Breast epithelium (tissue), 4 donors: Measurements from ENCODE around the gene XKR7. TPM values are rescaled to one million over a fixed set of nuclear protein-coding genes. Genes with fewer than 3 reads are reported as not detected.

Source experiments
- DNase-seq, 2 donors: peaks; one replicate each; pipeline ENCODE4 v3.0.0-alpha.2; 2019; ENCODE audit warnings: low spot score in 2 of 2
- H3K27ac ChIP-seq, 2 donors: fragments of 200-600 bp; sonication (generic) in 1 of 2; one replicate each; pipeline ENCODE4 v1.5.1; 2016 to 2019; ENCODE audit warnings: mild to moderate bottlenecking in 1 of 2
- H3K27me3 ChIP-seq, 2 donors: fragments of 200-600 bp; sonication (generic) in 1 of 2; one replicate each; pipeline versions ENCODE4 v1.5.1 to v1.6.0; 2017 to 2019; ENCODE audit warnings: control low read depth in 1 of 2, mild to moderate bottlenecking in 1 of 2
- H3K36me3 ChIP-seq: fragments of 200-600 bp; one replicate; pipeline ENCODE4 v1.5.1; 2019
- H3K4me1 ChIP-seq, 2 donors: fragments of 200-600 bp; sonication (generic); one replicate each; pipeline ENCODE4 v1.5.1; 2016 to 2019; ENCODE audit warnings: control low read depth in 1 of 2
- H3K4me3 ChIP-seq, 3 donors: fragments of 200-600 bp; sonication (generic); 1 replicate in 2 of 3; 2 replicates in 1 of 3; pipeline ENCODE4 v1.5.1; 2016 to 2019; ENCODE audit warnings: mild to moderate bottlenecking in 3 of 3, moderate library complexity in 2 of 3
- H3K9me3 ChIP-seq, 2 donors: fragments of 200-600 bp; sonication (generic) in 1 of 2; one replicate each; pipeline ENCODE4 v1.5.1; 2016 to 2019; ENCODE audit warnings: control low read depth in 1 of 2
- POLR2A ChIP-seq: fragments of 450-650 bp; IDR thresholded peaks from one replicate; pipeline ENCODE4 v1.6.1; 2016; ENCODE audit warnings: antibody characterized with exemption, mild to moderate bottlenecking, moderate library complexity
- POLR2AphosphoS5 ChIP-seq, 3 donors: sonication (generic); formaldehyde crosslinking; IDR thresholded peaks; one replicate each; pipeline ENCODE4 v1.6.1; 2017; ENCODE audit warnings: antibody characterized with exemption in 3 of 3
- intact Hi-C: fragments of 100-400 bp; cut with DNase I; formaldehyde crosslinking; loops from one replicate; pipeline ENCODE4 v1.15.1; 2023; ENCODE audit warnings: low total_unique reads
- total RNA-seq, 3 donors: library from RNA; depleted of rRNA; stranded (reverse); fragments of >200 nt; gene quantifications; one replicate each; pipeline ENCODE4 v1.1.0, GENCODE V29; 2016
- TF ChIP-seq, protein P1 (sequence below), 3 donors: fragments of 450-650 bp; IDR thresholded peaks; one replicate each; pipeline ENCODE4 v1.5.1; 2016 to 2017; ENCODE audit warnings: antibody characterized with exemption in 3 of 3, mild to moderate bottlenecking in 3 of 3, moderate library complexity in 3 of 3

Gene XKR7
- total RNA-seq, 3 donors from 2014 or later = not detected

DNA sequence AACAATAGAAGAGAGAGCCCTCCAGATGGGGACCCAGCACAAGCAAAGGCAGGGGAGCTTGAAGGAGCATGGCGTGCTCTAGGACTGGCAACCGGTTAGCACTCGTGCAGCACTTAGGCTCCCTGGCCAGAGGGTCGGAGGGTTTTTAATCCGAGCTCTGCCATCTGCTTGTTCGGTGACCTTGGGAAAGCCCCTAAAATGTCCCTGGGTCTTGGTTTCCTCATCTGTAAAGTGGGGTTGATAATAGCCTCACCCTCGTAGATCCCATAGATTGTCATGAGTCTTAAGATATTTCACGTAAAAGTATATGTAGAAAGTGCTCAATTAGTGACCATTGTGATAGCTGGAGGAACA, 67.5 kb downstream of the XKR7 start:
- Histone ChIP-seq H3K27ac (no peak overlapping the region), H3K36me3 (no peaks in the 10 kb centered on the region), H3K4me3 (no peak overlapping the region), H3K27me3 (peaks cover 0 to 48% of the 10 kb centered on the region in 2 donors), H3K4me1 (no peaks in the 10 kb centered on the region), H3K9me3 (no peaks in the 10 kb centered on the region)
- DNase-seq = no peak
- intact Hi-C loops = no loop called here
- no peak for TF ChIP-seq POLR2AphosphoS5 (IDR thresholded peaks at IDR 0.05)
- TF ChIP-seq, protein P1, sequence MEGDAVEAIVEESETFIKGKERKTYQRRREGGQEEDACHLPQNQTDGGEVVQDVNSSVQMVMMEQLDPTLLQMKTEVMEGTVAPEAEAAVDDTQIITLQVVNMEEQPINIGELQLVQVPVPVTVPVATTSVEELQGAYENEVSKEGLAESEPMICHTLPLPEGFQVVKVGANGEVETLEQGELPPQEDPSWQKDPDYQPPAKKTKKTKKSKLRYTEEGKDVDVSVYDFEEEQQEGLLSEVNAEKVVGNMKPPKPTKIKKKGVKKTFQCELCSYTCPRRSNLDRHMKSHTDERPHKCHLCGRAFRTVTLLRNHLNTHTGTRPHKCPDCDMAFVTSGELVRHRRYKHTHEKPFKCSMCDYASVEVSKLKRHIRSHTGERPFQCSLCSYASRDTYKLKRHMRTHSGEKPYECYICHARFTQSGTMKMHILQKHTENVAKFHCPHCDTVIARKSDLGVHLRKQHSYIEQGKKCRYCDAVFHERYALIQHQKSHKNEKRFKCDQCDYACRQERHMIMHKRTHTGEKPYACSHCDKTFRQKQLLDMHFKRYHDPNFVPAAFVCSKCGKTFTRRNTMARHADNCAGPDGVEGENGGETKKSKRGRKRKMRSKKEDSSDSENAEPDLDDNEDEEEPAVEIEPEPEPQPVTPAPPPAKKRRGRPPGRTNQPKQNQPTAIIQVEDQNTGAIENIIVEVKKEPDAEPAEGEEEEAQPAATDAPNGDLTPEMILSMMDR (IDR thresholded peaks at IDR 0.05) = no peak
- no peak for TF ChIP-seq POLR2A

DNA sequence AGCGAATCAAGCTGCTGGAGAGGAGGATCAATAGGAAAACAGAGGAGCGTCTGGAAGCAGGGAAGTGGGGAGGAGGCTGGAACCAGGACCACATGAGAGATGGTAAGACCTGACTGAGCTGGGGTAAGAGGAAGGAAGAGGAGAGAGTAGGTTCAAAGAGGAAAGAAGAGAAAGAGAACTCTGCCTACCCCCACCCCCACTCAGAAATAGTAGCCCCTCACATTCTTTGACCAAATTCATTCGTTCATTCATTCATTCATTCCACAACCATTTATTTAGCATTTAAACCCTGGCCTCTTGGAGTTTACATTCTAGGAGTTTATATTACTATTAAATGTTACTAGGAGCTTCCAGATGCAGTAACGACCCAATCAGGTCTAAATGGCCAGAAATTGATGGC, 68.3 kb downstream of the XKR7 start:
- TF ChIP-seq POLR2AphosphoS5 (IDR thresholded peaks at IDR 0.05) = no peak
- TF ChIP-seq, protein P1 (IDR thresholded peaks at IDR 0.05) = no peak
- no peak for TF ChIP-seq POLR2A
- Histone ChIP-seq H3K9me3 (no peaks in the 10 kb centered on the region), H3K27ac (no peak overlapping the region), H3K27me3 (peaks cover 0 to 48% of the 10 kb centered on the region in 2 donors), H3K4me1 (no peaks in the 10 kb centered on the region), H3K4me3 (no peak overlapping the region), H3K36me3 (no peaks in the 10 kb centered on the region)
- no peak for DNase-seq
- intact Hi-C loops = no loop called here

DNA sequence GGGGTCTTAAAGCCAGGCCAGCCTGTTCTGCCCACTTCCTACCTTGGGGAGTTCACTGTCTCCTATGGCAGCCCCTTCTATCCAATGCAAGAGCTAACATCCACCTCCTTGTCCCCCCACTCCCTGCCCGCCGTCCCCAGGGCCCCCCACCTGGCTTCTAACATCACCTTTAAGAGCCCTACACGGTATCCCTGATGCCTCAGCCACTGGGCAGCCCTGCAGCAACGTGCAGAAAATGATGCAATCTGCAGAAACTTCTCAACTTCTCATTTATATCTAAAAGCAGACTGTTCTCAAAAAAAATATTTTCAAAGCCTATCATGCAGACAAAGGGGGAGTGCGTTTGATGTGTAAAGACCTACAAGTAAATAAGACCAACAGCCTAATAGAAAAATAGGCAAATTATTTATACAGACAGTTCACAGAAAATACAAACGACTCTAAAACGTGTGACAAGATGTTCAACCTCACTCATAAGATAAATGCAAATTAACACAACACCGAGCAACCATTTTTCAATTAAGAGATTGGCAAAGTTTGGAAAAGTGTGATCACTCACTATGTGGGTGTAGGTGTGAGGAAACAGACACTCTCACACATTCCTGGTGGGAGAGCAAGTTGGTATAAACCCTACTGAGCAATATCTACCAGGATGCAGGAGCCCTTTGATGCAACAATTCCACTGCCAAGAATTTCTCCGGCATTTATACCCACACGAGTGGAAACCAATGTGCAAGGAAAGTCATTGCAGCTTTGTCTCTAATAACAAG, 69.0 kb downstream of the XKR7 start:
- intact Hi-C loops = no loop called here
- no peak for TF ChIP-seq POLR2AphosphoS5 (IDR thresholded peaks at IDR 0.05)
- H3K27me3 ChIP-seq = peaks cover 0 to 46% of the 10 kb centered on the region in 2 donors

DNA sequence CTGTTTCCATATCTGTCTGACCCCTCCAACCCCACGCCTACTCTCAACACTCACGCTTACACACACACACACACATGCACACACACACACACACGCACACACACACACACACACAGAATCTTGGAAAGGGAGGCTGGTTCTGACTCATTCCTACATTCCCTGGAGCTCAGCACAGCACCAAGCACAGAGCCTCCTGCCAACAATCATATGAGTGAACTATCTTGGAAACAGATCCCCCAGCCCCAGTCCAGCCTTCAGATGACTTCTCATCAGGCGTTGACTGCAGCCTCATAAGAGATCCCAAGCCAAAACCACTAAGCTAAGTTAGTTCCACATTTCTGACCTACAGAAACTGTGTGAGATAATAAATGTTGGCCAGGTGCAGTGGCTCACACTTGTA, 70.0 kb downstream of the XKR7 start:
- no peaks in the 10 kb centered on the region for H3K4me1 ChIP-seq
- TF ChIP-seq POLR2AphosphoS5 (IDR thresholded peaks at IDR 0.05) = no peak
- TF ChIP-seq, protein P1 (IDR thresholded peaks at IDR 0.05) = no peak
- TF ChIP-seq POLR2A = no peak
- no peak overlapping the region for H3K4me3 ChIP-seq
- no peaks in the 10 kb centered on the region for H3K36me3 ChIP-seq
- H3K27me3 ChIP-seq = peaks cover 0 to 37% of the 10 kb centered on the region in 2 donors
- intact Hi-C loops = no loop called here
- H3K27ac ChIP-seq = no peak overlapping the region
- no peaks in the 10 kb centered on the region for H3K9me3 ChIP-seq
- no peak for DNase-seq

More for the DNA sequence above, 69.0 kb downstream of the XKR7 start:
- no peaks in the 10 kb centered on the region for H3K9me3 ChIP-seq
- DNase-seq = no peak
- H3K27ac ChIP-seq = no peak overlapping the region
- H3K4me1 ChIP-seq = no peaks in the 10 kb centered on the region
- H3K4me3 ChIP-seq = no peak overlapping the region
- no peaks in the 10 kb centered on the region for H3K36me3 ChIP-seq

DNA sequence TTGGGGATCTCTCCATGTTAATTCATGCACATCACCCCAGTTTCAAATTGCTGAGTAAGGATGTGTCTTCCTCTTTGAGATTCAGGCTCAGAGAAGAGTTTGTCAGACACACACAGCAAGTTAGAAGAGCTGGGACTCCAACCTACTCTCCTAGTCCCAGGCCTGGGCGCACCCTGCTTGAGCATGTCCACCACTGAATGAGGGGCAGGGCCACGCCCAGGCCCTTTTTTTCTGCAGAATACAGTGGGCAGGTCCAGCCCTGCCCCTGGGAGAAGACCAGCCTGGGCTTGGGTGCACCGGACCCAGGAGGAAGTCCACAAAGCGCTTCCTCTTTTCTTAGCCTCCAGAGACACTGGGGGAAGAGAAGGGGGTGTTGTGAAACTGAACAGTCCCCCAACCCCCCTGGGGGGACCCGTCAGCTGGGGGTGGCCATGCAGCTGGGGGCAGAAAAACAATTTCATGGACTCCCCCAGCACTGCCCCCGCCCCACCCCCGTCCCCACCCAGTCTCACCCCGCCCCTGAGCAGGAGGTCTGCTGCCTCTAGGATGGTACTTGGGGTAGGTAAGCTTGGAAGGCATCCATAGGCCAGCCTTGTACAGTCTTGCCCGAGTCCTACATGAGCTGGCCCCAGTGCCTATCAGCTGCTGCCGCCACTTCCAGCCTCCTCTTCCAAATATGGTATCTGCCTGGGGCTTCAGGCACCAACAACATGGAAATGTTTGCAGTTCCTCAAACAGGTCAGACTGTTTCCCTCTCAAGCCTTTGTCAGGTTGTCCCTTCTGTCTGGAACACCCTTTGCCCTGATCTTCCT, 72.4 kb downstream of the XKR7 start:
- H3K9me3 ChIP-seq = no peaks in the 10 kb centered on the region
- TF ChIP-seq POLR2AphosphoS5 (IDR thresholded peaks at IDR 0.05) = no peak
- TF ChIP-seq, protein P1 (IDR thresholded peaks at IDR 0.05) = no peak
- TF ChIP-seq POLR2A = no peak
- no peak overlapping the region for H3K4me3 ChIP-seq
- H3K36me3 ChIP-seq = no peaks in the 10 kb centered on the region
- H3K27me3 ChIP-seq = peaks cover 0 to 15% of the 10 kb centered on the region in 2 donors
- no peak for DNase-seq
- H3K4me1 ChIP-seq = no peaks in the 10 kb centered on the region
- no peak overlapping the region for H3K27ac ChIP-seq
- intact Hi-C loops = loop anchor here (5.0 kb wide), 1 partner anchor 1017 kb away; no protein-coding TSS in a partner anchor
